Fibroblast of lung (primary cell): ENCODE measurements around the gene LRRC8A. TPM values are rescaled to one million over a fixed set of nuclear protein-coding genes. Genes with fewer than 3 reads are reported as not detected.
"Not testable (repeated sequence)": the region's sequence is repeated elsewhere in the genome, so short reads cannot be mapped to it uniquely, and the experiment has no call there.

Experiments
- DNase-seq, 2 donors: peaks; one replicate each; pipeline versions ENCODE4 v3.0.0 to v3.0.0-alpha.2; 2010; ENCODE audit warnings: low read depth in 2 of 2
- H2AFZ ChIP-seq: 2 replicates; pipeline ENCODE4 v1.5.1; 2012; ENCODE audit warnings: low read length, control low read depth, inconsistent platforms
- H3K27ac ChIP-seq: 2 replicates; pipeline ENCODE4 v1.5.1; 2011; ENCODE audit warnings: low read length, control low read depth; ENCODE audit not compliant: insufficient read depth
- H3K27me3 ChIP-seq: 2 replicates; pipeline ENCODE4 v1.5.1; 2011; ENCODE audit warnings: mild to moderate bottlenecking, low read length; ENCODE audit not compliant: control insufficient read depth, insufficient read depth
- H3K36me3 ChIP-seq: 2 replicates; pipeline ENCODE4 v1.5.1; 2011; ENCODE audit warnings: low read length; ENCODE audit not compliant: control insufficient read depth, insufficient read depth
- H3K4me1 ChIP-seq: 2 replicates; pipeline ENCODE4 v1.5.1; 2011; ENCODE audit warnings: low read length; ENCODE audit not compliant: control insufficient read depth, insufficient read depth; ENCODE audit errors: extremely low read depth
- H3K4me2 ChIP-seq: 2 replicates; pipeline ENCODE4 v1.5.1; 2011; ENCODE audit warnings: low read length, control low read depth; ENCODE audit not compliant: insufficient read depth; ENCODE audit errors: extremely low read depth
- H3K4me3 ChIP-seq, 4 experiments: fragments of 200-600 bp in 1 of 4; sonication (generic) in 1 of 4; replicated peaks in 1 of 4; 2 replicates each; pipeline ENCODE4 v1.5.1; 2011 to 2016; ENCODE audit warnings: low read length in 4 of 4, low read depth in 3 of 4, mild to moderate bottlenecking in 3 of 4, control low read depth in 2 of 4, inconsistent platforms in 1 of 4, mixed read lengths in 1 of 4; ENCODE audit not compliant: insufficient read depth in 1 of 4; ENCODE audit errors: control extremely low read depth in 1 of 4
- H3K79me2 ChIP-seq: 2 replicates; pipeline ENCODE4 v1.5.1; 2012; ENCODE audit warnings: mild to moderate bottlenecking, low read length, inconsistent platforms; ENCODE audit not compliant: control insufficient read depth, insufficient read depth
- H3K9ac ChIP-seq: 2 replicates; pipeline ENCODE4 v1.5.1; 2011; ENCODE audit warnings: mild to moderate bottlenecking, low read length, control low read depth; ENCODE audit not compliant: insufficient read depth
- H3K9me3 ChIP-seq: 2 replicates; pipeline ENCODE4 v1.5.1; 2012; ENCODE audit warnings: low read depth, low read length; ENCODE audit not compliant: control insufficient read depth, insufficient read depth
- H4K20me1 ChIP-seq: 2 replicates; pipeline ENCODE4 v1.5.1; 2011; ENCODE audit warnings: low read length; ENCODE audit not compliant: control insufficient read depth, insufficient read depth; ENCODE audit errors: extremely low read depth
- CTCF ChIP-seq, 2 donors: IDR thresholded peaks in 1 of 2; conservative IDR thresholded peaks in 1 of 2; 1 replicate in 1 of 2; 2 replicates in 1 of 2; pipeline ENCODE4 v1.5.1; 2011 to 2012; ENCODE audit warnings: low read length in 2 of 2, control low read depth in 1 of 2, inconsistent platforms in 1 of 2, low read depth in 1 of 2, mild to moderate bottlenecking in 1 of 2
- polyA plus RNA-seq, 2 donors: library from polyadenylated mRNA; depleted of rRNA in 1 of 2; stranded (reverse) in 1 of 2; unstranded in 1 of 2; fragments of >200 nt; gene quantifications; 2 replicates each; pipeline ENCODE4 v1.2.1, GENCODE V29; 2011 to 2012; ENCODE audit warnings: missing spikeins in 1 of 2
- total RNA-seq: library from RNA; depleted of rRNA; stranded (reverse); fragments of >200 nt; gene quantifications from 2 replicates; pipeline ENCODE4 v1.2.1, GENCODE V29; 2014

The LRRC8A gene
- total and polyA plus RNA-seq, 2 donors (not counting 1 experiment from before 2014, with no cell fraction given): 26.1 to 35.4 TPM

- not testable (repeated sequence) for H3K9ac ChIP-seq, H4K20me1 ChIP-seq, H3K9me3 ChIP-seq, H3K4me2 ChIP-seq, H3K4me3 ChIP-seq, H3K79me2 ChIP-seq, H2AFZ ChIP-seq, H3K27me3 ChIP-seq, H3K27ac ChIP-seq, H3K4me1 ChIP-seq, H3K36me3 ChIP-seq
- DNase-seq: peak; percentile 23 to 70
- TF ChIP-seq CTCF (conservative IDR thresholded peaks at IDR 0.05 in 1 of 2, IDR thresholded peaks at IDR 0.05 in 1 of 2; ENCODE audit: low read depth in 1 of 2, low read length in 2 of 2): peak; percentile 33 to 47
Measured at GRCh38 chr9:128851779-128852600, 29.9 kb upstream of the LRRC8A start.

- DNase-seq, H3K27ac ChIP-seq: not testable (repeated sequence)
Measured at GRCh38 chr9:128852646-128853045, 29.3 kb upstream of the LRRC8A start.

GRCh38 chr9:128854454-128854853 is 27.5 kb upstream of the LRRC8A start:
- H3K36me3 ChIP-seq, H3K9ac ChIP-seq, H3K4me2 ChIP-seq, H3K27ac ChIP-seq, H3K27me3 ChIP-seq, H3K4me3 ChIP-seq, H2AFZ ChIP-seq, H4K20me1 ChIP-seq, DNase-seq, H3K4me1 ChIP-seq, H3K79me2 ChIP-seq, H3K9me3 ChIP-seq: not testable (repeated sequence)

More at GRCh38 chr9:128852646-128853045, 29.3 kb upstream of the LRRC8A start:
- not testable (repeated sequence) for H3K79me2 ChIP-seq, H3K9ac ChIP-seq, H3K4me2 ChIP-seq, H3K36me3 ChIP-seq, H3K9me3 ChIP-seq, H2AFZ ChIP-seq, H3K4me1 ChIP-seq, H3K27me3 ChIP-seq, H4K20me1 ChIP-seq, H3K4me3 ChIP-seq

DNA sequence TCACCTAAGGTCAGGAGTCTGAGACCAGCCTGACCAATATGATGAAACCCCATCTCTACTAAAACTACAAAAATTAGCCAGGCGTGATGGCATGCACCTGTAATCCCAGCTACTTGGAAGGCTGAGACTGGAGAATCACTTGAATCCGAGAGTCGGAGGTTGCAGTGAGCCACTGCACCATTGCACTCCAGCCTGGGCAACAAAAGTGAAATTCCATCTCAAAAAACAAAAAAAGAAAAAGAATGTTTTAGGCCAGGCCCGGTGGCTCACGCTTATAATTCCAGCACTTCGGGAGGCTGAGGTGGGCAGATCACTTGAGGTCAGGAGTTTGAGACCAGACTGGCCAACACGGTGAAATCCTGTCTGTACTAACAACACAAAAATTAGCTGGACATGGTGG is 23.5 kb upstream of the LRRC8A start:
- H3K4me2 ChIP-seq, H3K27me3 ChIP-seq, H3K9me3 ChIP-seq, DNase-seq, H3K9ac ChIP-seq, H3K4me1 ChIP-seq, H3K36me3 ChIP-seq, H3K27ac ChIP-seq, H3K4me3 ChIP-seq, H4K20me1 ChIP-seq, H3K79me2 ChIP-seq, H2AFZ ChIP-seq: not testable (repeated sequence)
